HG03571 (cell line): ENCODE measurements around the gene FBXL17.

Experiments
- ATAC-seq: cut with Tn5 transposase; IDR thresholded peaks from one replicate; pipeline ENCODE4 v1.9.1; 2021; ENCODE audit not compliant: unreplicated experiment

The FBXL17 gene

DNA sequence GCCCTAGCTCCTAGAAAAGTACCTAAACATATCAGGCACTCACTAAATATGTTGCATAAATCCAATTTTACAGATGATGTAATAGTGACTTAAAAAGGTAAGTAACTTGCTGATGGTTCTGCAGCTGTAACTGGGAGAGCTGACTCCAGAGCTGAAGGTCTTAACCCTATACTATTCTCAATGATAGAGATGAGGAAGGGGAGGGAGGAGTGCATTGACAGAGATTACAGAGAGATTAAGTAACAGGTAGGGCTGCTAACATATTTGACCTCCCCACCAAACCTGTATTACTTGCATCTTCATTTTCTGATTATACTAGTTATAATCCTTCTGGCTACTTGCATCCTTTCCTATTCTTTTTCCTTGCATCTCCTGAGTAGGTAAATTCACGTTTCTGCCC lies 455.8 kb downstream of the FBXL17 start:
- no peak for ATAC-seq

DNA sequence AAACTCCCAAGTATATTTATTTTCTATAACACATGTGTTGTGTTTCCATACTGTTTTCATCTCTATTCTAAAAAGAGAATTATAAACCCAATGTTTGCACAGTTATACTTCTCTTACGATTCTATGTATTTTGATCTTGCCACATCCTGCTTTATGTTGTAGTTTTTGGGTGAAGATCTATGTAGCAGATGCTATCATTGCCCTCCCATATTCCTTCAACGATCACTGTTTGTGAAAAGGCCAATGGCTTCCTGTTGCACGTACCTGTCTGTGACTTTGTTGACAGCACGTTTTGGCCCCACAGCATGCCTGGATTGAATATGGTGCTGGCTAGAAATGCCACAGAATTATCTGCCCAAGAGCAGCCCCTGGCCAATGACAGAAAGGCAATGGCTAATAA lies 456.7 kb downstream of the FBXL17 start:
- ATAC-seq = no peak

DNA sequence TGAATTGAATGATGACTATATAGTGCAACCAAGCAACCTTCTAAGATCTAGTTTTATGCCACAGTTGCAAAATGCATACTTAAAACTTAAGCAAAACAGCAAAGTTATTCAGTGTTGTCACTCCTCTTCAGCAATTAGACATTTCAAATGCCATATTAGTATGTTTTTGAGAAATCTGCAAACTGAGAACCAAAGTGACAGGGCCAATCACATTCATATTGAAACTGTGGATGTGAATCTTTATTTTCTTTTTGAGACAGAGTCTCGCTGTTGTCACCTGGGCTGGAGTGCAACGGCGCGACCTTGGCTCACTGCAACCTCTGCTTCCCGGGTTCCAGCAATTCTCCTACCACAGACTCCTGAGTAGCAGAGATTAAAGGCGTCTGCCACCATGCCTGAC lies 461.9 kb downstream of the FBXL17 start:
- no peak for ATAC-seq

DNA sequence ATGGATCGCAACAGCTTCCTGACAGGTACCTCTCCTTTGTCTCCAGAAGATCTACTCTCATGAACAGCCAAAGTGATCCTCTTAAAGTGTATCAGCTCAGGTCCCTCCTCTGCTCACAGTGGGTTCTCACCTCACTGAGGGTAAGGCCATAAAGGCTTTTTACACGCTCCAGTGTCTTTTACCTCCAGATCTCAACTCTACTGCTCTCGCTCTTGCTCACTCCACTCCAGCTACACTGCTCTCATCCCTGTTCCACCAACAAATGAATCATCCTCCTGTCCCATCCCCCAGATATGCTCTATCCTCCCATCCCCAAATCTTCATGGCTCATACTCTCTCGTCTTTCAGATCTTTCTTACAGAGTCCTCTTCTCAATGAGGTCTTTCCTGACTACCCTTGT lies 462.5 kb downstream of the FBXL17 start:
- no peak for ATAC-seq

DNA sequence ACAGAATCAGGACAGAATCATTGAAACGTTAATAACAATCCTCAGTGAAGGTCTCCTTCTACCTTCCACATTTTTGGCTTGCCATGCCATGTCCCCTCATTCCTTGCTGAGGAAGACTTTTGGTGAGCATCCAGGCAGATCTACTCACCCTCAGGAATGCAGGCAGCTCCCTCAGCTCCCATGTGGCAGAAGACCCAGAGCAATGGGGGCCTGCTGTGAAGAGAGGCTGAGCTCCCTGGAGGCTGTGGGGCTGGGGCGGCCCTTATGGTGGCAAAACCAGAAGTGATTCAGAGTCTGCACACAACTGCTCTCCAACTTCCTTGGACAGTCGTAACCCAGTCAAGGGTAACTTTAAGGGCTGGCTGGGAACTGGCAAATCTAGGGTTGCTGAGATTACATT lies 463.9 kb downstream of the FBXL17 start:
- ATAC-seq = no peak

DNA sequence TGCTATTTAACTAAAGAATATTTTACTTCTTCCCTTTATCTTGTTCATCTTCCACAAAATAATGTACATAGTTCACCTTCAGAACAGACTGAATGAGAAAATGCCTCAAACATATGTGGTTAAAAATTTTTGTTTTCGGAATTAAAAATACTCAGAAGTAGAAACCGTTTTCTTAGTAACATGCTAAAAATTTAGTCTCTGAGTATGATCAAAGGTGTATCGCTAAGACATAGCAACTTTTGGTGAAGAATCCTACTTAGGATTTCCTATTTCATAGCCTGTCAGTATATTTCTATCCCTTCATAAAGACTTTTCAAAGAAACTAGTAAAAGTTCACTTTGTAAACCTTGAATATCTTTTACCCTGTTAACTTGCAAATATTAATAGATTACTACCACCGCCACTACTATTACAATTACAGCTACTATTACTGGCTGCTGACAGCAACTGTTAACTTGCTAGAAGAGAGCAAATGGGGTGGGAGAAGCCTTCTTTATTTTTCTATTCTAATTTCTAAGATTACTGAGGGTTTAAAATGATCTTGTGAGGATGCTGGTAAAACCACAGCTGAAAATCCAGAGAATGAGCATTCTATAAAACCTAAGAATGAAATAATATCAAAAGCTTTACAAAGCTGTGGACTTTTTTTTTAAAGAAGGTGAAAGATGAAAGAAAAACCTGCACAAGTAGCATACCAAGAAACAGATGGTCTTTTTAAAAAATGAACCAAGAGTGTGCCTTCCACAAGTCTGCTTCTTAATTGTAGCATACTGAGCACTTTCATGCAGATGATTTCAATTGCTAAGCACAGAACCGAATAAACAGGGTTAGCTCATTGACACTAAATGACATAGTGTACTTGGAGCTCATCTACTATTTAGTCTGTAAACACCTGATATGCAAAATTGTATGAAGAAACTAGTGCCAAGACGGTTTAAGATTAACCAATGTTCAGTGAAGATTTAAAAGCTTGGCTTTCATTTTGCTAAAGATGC lies 464.9 kb downstream of the FBXL17 start:
- no peak for ATAC-seq

DNA sequence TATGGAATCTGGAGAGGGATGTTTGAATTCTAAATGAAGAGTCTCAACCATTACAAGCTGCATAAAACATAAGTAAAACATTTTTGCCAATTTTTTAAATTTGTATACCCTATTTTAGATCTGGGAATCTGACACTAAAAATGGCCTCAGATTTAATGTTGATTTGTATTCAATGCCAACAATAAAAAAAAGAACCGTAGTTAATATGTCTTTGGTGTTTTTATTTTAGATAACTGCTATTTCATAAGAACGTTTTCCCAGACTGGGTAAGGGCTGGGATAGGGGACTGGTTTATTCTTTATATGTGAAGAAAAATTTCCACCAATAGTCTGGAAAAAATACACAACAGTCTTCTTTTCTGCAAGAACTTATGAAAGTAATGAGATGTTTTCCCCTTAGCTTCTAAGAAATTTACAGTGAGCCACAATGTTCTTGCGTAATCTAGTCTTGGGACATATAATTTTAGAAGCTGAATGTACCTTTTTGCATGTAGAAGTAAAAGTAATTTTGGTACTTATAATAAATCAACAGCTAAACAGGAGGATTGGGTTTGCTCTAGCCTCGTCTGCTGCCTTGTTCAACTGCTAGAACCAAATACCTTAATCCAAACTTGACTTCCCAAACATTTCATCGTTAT lies 466.6 kb downstream of the FBXL17 start:
- no peak for ATAC-seq

DNA sequence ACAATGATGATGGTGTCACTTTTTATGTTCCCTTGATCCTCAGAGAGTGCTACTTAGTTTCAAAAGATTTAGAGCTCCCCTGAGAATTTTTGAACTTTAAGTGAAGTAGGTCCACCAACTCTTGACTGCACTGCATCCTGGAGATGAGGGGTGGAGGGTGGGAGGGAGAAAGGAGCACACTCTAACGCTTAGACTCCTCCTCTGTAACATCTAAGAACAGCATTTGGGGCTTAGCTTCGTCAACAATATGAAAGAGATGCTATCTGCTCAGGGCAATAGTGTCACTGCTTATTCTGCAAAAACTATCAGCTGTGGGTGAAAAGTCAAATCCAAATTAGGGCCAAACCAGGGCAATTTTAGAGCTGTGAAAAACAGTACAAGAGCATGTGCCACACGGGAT lies 468.4 kb downstream of the FBXL17 start:
- no peak for ATAC-seq

DNA sequence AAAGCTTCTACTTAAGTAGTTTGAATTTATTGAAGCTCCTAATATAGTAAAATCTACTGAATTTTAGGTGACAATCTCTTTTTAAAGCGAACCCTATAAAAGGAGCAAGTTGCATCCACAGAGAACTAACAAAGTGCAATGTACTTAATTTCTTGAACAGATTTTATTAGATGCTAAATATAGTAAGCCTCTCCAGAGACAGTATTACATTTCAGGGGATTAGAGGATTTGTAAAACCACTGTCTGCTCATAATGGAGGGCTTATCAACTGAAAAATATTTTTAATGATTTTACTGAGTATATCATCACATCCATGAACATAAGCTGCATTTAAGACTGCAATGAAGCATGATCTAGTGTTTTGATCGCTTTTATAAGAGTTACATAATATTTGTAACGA lies 481.2 kb downstream of the FBXL17 start:
- ATAC-seq = no peak

DNA sequence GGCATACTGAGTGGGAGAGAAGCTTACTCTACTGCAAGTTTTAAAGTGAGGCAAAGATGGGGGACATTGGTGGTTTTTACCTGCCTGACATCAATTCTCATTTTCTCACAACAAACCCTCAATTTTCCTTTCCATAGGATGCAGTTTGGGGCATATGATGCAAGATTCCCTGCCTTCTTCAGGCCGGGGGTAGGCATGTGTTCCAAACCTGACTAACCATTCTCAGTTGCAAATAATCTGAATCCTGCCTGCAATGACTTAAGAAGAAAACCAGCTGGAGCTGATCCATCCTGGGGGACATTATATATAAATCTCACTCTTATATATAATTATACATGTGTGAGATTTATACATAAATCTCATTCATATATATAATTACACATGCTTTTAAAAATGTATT lies 487.5 kb downstream of the FBXL17 start:
- ATAC-seq = no peak

DNA sequence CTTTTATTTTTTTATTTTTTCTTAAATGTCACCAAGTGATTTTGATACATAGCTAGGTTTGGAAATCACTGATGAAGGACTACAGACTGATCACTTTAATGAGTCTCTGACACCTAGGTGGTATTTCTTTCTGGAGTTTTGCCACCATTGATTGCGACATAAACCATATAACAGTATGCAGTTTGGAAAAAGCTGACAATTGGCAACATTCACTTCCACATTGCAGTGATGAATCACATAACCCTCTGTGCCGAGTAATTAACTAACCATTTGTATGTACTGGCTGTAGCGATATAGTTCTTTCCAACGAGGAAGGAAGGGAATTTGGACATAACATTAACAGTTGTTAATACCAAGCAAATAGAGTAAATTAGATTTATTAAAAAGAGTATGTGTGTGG lies 488.3 kb downstream of the FBXL17 start:
- no peak for ATAC-seq

DNA sequence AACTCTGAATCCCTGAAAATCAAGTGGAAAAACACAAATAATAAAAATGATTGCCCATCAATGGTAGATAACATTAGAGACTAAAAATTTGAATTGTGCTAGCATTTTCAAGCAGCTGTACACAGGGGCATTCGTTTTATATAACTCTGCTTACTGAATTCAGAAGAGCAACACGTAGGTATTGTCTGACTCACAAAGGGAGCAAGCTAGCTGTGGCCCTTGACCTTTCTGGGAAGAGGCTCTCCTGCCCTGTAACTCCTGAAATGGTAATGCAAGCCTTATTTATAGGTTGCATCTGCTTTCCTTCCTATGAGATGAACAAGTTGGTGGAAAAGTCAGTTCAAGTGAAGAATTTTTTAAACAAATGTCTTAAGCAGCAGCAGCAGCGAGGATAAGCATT lies 492.5 kb downstream of the FBXL17 start:
- ATAC-seq = no peak

DNA sequence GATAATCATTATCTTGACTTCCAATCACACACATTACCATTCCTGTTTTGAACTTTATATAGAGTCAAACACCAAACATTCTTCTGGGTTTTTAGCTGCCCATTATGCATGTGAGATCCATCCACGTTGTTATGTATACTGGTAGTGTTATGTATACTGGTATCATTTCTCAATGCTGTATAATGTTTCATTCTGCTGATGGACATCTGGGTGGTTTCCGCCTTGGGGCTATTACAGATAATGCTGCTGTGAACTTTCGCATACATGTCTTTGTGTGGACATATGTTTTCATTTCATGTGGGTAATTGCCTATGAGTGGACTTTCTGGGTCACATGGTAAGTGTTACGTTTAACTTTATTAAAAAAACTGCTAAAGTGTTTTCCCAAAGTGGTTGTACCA lies 493.4 kb downstream of the FBXL17 start:
- ATAC-seq = no peak

DNA sequence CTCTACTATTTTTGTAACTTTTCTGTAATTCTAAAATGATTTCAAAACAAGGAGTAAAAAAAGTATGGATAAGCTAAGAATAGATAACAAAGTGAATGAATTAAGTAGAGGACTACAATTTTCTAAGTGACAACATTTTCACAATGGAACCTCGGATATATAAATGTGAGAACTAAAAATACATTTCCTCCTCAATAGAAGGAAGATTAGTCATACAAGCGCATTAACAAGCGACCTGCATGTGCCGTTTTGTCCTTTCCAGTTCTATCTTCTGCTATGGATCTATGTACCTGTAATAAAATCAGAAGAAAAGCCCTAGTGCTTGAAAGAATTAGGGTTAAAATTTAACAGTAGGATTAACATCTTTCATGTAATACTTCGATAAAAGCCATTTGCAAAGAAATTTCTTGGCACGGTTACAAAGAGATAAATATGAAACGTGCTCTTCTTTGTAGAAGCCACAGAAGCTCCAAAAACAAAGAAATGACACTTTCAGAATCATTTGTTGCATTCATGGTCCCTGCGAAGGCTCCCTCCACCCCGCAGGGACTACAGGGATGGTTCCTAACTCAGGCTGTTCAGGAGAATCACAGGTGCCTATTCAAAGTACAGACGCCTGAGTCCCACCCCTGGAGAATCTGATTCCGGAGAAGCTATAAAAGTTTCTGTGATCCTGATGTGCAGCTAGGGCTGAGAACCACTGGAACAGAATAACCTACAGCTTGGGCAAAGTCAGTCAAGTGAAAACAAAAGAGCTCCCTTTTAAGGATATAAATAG lies 494.5 kb downstream of the FBXL17 start:
- ATAC-seq = no peak

DNA sequence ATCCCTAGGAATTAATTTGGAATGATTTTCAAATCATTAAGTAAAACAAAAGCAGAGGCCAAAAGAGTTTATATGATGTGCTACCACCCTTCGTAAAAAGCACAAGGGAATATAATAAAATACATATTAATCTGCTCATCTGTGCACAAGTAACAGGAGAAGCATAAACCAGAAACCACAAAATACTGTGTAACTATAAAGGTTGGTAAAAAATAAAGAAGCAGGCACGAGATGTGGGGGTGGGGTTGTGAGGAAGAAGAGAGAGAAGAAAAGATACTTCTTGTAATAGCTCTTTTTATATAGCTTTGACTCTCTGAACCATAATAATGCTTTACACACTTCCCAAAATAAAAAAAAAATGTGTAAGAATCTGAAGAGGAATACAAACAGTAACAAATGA lies 496.3 kb downstream of the FBXL17 start:
- ATAC-seq = no peak

DNA sequence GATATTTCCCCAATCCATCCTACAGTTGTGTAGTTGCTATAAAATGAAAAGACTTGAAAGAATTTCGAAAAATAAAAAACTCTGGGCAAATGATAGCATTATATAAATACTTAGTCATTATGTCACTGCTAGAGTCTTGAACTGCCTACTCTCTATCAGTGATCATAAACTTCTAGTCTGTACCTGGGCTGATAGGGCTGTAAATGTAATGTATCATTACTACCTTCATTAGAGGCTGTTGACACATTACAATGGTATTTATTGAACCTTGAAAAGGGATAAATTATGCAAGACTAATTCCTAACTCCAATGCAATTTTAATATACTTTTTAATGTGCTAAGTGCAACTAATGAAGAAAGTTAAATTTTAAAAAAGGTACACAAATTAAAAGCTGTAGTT lies 497.0 kb downstream of the FBXL17 start:
- ATAC-seq = no peak

DNA sequence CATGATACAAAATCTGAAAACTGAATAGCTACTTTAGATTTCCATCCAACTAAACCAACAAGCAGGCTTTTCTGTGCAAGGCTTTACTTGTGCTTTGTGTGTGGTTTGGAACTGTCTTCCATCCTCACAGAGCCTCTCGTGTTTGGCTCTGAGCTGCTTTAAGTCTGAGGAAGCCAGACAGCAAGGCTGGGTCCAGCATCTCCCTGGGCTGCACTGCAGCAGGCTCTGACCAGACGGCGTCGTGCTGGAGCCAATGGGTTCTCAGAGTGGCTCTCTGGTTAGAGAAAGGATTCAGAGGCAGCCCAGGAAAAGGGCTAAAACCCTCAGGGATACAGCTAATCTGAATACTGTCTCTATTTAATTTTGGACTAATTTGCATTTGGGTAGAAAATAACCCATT lies 503.2 kb downstream of the FBXL17 start:
- ATAC-seq = no peak

DNA sequence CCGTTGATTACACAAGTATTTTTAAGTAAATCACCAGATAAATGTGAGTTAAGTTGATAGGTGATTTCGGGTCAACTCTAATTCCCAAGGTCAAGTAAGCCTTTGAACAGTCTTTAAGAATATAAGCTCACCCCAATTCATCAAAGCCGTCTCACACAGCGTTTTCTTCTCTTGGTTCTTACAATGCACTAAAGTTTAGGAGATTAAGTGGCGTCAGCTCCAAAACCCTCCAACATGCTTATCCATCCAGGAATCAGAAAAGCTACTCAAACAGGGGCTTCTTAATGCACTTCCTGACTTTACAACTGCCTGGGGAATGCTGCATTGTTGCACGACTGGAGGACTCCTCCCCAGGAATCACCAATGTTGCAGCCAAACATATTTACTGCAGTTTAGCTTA lies 505.0 kb downstream of the FBXL17 start:
- no peak for ATAC-seq

DNA sequence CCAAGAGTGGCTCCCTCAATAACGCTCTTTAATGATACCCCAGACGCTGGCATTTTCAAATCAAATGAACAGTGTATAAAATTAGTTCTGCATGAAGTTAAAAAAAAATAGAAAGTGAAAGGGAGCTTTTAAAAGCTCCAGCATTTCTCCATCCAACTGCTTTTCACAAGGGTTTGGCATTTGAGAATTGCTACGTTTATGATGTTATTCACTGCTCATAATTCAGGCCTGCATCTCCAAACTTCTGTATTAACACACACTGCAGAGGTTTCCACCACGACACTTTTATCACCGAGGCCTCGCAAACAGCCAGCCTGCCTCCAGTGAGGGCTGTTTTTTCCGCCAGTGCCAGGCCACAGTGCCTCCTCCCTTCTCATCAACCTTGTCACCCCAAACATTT lies 505.6 kb downstream of the FBXL17 start:
- no peak for ATAC-seq

DNA sequence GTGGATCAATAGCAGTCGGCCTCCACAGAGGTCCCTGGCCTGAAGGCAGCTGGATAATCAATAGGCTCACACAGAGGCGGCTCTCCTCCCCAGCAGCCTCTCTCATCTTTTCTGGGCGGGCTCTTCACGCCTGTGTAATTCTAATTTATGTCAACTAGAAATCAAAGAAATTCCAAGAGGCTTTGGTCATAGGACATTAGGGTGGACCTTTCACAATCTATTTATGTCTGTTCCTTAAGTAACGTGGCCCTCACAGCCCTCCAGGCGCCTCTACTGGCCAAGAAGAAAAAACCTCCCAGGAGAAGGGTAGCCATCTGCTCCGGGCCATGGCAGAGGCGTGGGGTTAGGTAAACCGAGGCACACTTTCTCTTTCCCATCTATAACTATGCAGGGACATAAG lies 506.1 kb downstream of the FBXL17 start:
- ATAC-seq = no peak

DNA sequence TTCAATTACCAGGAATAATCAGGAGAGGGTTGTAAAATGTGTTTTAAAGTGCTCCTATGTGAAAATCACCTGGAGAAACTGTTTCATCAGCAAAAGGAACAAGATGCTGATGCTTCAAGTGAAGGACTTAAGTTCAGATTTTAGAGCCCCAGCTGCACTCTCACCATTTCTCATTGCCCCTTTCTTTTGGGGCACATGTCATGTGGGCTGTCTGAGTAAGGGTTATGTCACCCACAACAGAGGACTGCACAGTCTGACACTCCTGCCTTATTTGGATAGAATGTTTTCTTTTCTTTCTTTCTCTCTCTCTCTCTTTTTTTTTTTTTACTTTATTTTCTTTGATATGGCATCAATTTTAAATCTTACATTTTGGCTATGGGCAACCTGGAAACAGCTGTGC lies 507.1 kb downstream of the FBXL17 start:
- no peak for ATAC-seq

DNA sequence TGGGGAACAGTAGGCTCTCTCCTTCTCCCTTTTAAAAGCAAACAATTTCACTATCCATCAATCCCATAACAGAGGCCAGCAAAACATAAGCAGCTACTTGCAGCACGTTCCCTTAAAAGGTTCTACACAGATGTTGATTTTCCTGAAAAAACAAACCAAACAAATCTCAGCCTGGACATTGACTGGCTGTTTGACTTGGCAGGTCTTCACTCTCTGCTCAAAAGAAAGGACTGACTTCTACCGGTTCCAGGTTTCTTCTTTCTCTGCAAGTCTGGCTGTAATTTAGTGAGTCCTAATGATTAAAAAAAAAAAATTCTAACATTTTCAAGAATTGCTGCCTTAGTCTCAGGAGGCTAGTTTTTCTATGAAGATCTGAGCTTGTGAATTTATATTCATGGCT lies 508.0 kb downstream of the FBXL17 start:
- ATAC-seq = no peak
